Stimulated activated naive B cell treated with anti-CD40 and anti-IgM and Interleukin-4, amounts not matched to agents 10 μg/mL and 1 μg/mL and 100 μg/mL, for 72 hours (primary cell): ENCODE measurements around the gene TP73.

Source experiments
- ATAC-seq, 2 donors: fragments of 150-1000 bp; cut with Tn5 transposase; replicated peaks; 2 replicates each; pipeline ENCODE4 v1.10.0; 2021; ENCODE audit warnings: moderate library complexity in 1 of 2
- DNase-seq: peaks from one replicate; pipeline ENCODE4 v3.0.0; 2021
- H3K27ac Mint-ChIP-seq: one replicate; pipeline ENCODE4 v1.8.0; 2022; ENCODE audit warnings: mild to moderate bottlenecking, mixed read lengths
- H3K27me3 Mint-ChIP-seq, 2 donors: one replicate each; pipeline ENCODE4 v1.8.0; 2022; ENCODE audit warnings: mixed read lengths in 2 of 2
- H3K36me3 Mint-ChIP-seq, 2 donors: one replicate each; pipeline ENCODE4 v1.8.0; 2022; ENCODE audit warnings: mixed read lengths in 2 of 2, mild to moderate bottlenecking in 1 of 2
- H3K4me1 Mint-ChIP-seq, 2 donors: one replicate each; pipeline ENCODE4 v1.8.0; 2022; ENCODE audit warnings: mixed read lengths in 2 of 2, mild to moderate bottlenecking in 1 of 2
- H3K4me3 Mint-ChIP-seq, 2 donors: one replicate each; pipeline ENCODE4 v1.8.0; 2022; ENCODE audit warnings: mild to moderate bottlenecking in 2 of 2, mixed read lengths in 2 of 2, moderate library complexity in 1 of 2
- H3K9me3 Mint-ChIP-seq, 2 donors: one replicate each; pipeline ENCODE4 v1.8.0; 2022; ENCODE audit warnings: mixed read lengths in 2 of 2, mild to moderate bottlenecking in 1 of 2

The TP73 gene

GRCh38 chr1:3681898-3682806 is 29.8 kb downstream of the TP73 start:
- peaks cover 0 to 5% of the 10 kb centered on the region in 2 donors for H3K9me3 Mint-ChIP-seq
- peaks cover 30 to 35% of the 10 kb centered on the region in 2 donors for H3K27me3 Mint-ChIP-seq
- no peak overlapping the region for H3K4me3 Mint-ChIP-seq
- ATAC-seq (no peak), DNase-seq (no peak)
- H3K27ac Mint-ChIP-seq: no peak overlapping the region
- H3K4me1 Mint-ChIP-seq: peaks cover 27 to 30% of the 10 kb centered on the region in 2 donors
- H3K36me3 Mint-ChIP-seq: peaks cover 3 to 8% of the 10 kb centered on the region in 2 donors

GRCh38 chr1:3683197-3683596 is 30.9 kb downstream of the TP73 start:
- peaks cover 18 to 21% of the 10 kb centered on the region in 2 donors for H3K4me1 Mint-ChIP-seq
- no peak for DNase-seq
- ATAC-seq: no peak
- H3K27me3 Mint-ChIP-seq: peaks cover 35 to 44% of the 10 kb centered on the region in 2 donors
- H3K27ac Mint-ChIP-seq: no peak overlapping the region
- peaks cover 3 to 8% of the 10 kb centered on the region in 2 donors for H3K36me3 Mint-ChIP-seq
- H3K9me3 Mint-ChIP-seq: peaks cover 0 to 5% of the 10 kb centered on the region in 2 donors
- H3K4me3 Mint-ChIP-seq: no peak overlapping the region

GRCh38 chr1:3683992-3684391 is 31.7 kb downstream of the TP73 start:
- peaks cover 3 to 8% of the 10 kb centered on the region in 2 donors for H3K36me3 Mint-ChIP-seq
- H3K27ac Mint-ChIP-seq: no peak overlapping the region
- peaks cover 34 to 48% of the 10 kb centered on the region in 2 donors for H3K27me3 Mint-ChIP-seq
- H3K9me3 Mint-ChIP-seq: peaks cover 0 to 5% of the 10 kb centered on the region in 2 donors
- no peak for ATAC-seq
- no peak for DNase-seq
- no peak overlapping the region for H3K4me3 Mint-ChIP-seq
- H3K4me1 Mint-ChIP-seq: peaks cover 16 to 17% of the 10 kb centered on the region in 2 donors

- Mint-ChIP-seq H3K27me3 (peaks cover 22 to 41% of the 10 kb centered on the region in 2 donors), H3K9me3 (no peaks in the 10 kb centered on the region), H3K4me3 (no peak overlapping the region), H3K27ac (no peak overlapping the region), H3K4me1 (peaks cover 4 to 5% of the 10 kb centered on the region in 2 donors), H3K36me3 (peaks cover 3% of the 10 kb centered on the region in 2 donors)
- ATAC-seq (no peak), DNase-seq (no peak)
Observed at GRCh38 chr1:3685222-3685621, 32.9 kb downstream of the TP73 start.

GRCh38 chr1:3685906-3686305 is 33.6 kb downstream of the TP73 start:
- Mint-ChIP-seq H3K27me3 (peaks cover 18 to 35% of the 10 kb centered on the region in 2 donors), H3K4me3 (no peak overlapping the region), H3K4me1 (peaks cover 4 to 5% of the 10 kb centered on the region in 2 donors), H3K27ac (no peak overlapping the region), H3K36me3 (no peaks in the 10 kb centered on the region), H3K9me3 (no peaks in the 10 kb centered on the region)
- ATAC-seq (no peak), DNase-seq (no peak)

GRCh38 chr1:3687504-3687903 is 35.2 kb downstream of the TP73 start:
- ATAC-seq (no peak), DNase-seq (no peak)
- Mint-ChIP-seq H3K36me3 (no peaks in the 10 kb centered on the region), H3K4me1 (peaks cover 4 to 5% of the 10 kb centered on the region in 2 donors), H3K4me3 (no peak overlapping the region), H3K27ac (no peak overlapping the region), H3K9me3 (no peaks in the 10 kb centered on the region), H3K27me3 (peaks cover 24 to 34% of the 10 kb centered on the region in 2 donors)

GRCh38 chr1:3688356-3689137 is 36.2 kb downstream of the TP73 start:
- peaks cover 14 to 24% of the 10 kb centered on the region in 2 donors for H3K27me3 Mint-ChIP-seq
- no peak overlapping the region for H3K27ac Mint-ChIP-seq
- H3K9me3 Mint-ChIP-seq: no peaks in the 10 kb centered on the region
- no peak overlapping the region for H3K4me3 Mint-ChIP-seq
- no peaks in the 10 kb centered on the region for H3K36me3 Mint-ChIP-seq
- peaks cover 4 to 5% of the 10 kb centered on the region in 2 donors for H3K4me1 Mint-ChIP-seq
- ATAC-seq (peak; percentile 38 to 79), DNase-seq (no peak)

- Mint-ChIP-seq H3K36me3 (no peaks in the 10 kb centered on the region), H3K4me3 (no peak overlapping the region), H3K27me3 (peaks cover 11 to 20% of the 10 kb centered on the region in 2 donors), H3K4me1 (peaks cover 4 to 5% of the 10 kb centered on the region in 2 donors), H3K27ac (no peak overlapping the region), H3K9me3 (no peaks in the 10 kb centered on the region)
- ATAC-seq: no peak
- DNase-seq: no peak
Observed at GRCh38 chr1:3689138-3689750, 36.9 kb downstream of the TP73 start.

GRCh38 chr1:3690282-3691065 is 38.2 kb downstream of the TP73 start:
- no peaks in the 10 kb centered on the region for H3K36me3 Mint-ChIP-seq
- H3K4me3 Mint-ChIP-seq: no peak overlapping the region
- H3K4me1 Mint-ChIP-seq: peaks cover 8 to 10% of the 10 kb centered on the region in 2 donors
- no peaks in the 10 kb centered on the region for H3K9me3 Mint-ChIP-seq
- peaks cover 19 to 26% of the 10 kb centered on the region in 2 donors for H3K27me3 Mint-ChIP-seq
- DNase-seq (no peak), ATAC-seq (no peak)
- no peak overlapping the region for H3K27ac Mint-ChIP-seq

- Mint-ChIP-seq H3K4me1 (peaks cover 11 to 20% of the 10 kb centered on the region in 2 donors), H3K36me3 (no peaks in the 10 kb centered on the region), H3K9me3 (no peaks in the 10 kb centered on the region), H3K27ac (no peak overlapping the region), H3K4me3 (no peak overlapping the region), H3K27me3 (peaks cover 29 to 38% of the 10 kb centered on the region in 2 donors)
- DNase-seq (no peak), ATAC-seq (no peak)
Observed at GRCh38 chr1:3691421-3692204, 39.3 kb downstream of the TP73 start.

- peaks cover 11 to 20% of the 10 kb centered on the region in 2 donors for H3K4me1 Mint-ChIP-seq
- H3K36me3 Mint-ChIP-seq: no peaks in the 10 kb centered on the region
- no peak for ATAC-seq
- no peak overlapping the region for H3K4me3 Mint-ChIP-seq
- H3K27me3 Mint-ChIP-seq: peaks cover 32 to 45% of the 10 kb centered on the region in 2 donors
- no peak overlapping the region for H3K27ac Mint-ChIP-seq
- no peaks in the 10 kb centered on the region for H3K9me3 Mint-ChIP-seq
- DNase-seq: no peak
Observed at GRCh38 chr1:3692598-3692997, 40.3 kb downstream of the TP73 start.

- Mint-ChIP-seq H3K9me3 (no peaks in the 10 kb centered on the region), H3K36me3 (no peaks in the 10 kb centered on the region), H3K4me1 (peaks cover 9 to 16% of the 10 kb centered on the region in 2 donors), H3K27me3 (peaks cover 32 to 44% of the 10 kb centered on the region in 2 donors), H3K4me3 (no peak overlapping the region), H3K27ac (no peak overlapping the region)
- no peak for ATAC-seq
- no peak for DNase-seq
Observed at GRCh38 chr1:3693321-3693720, 41.0 kb downstream of the TP73 start.
